RWPE2 (cell line): Measurements from ENCODE around the gene KLHL21.

Experiments used
- ATAC-seq: fragments of 200-7000 bp; cut with Tn5 transposase; 3 replicates; pipeline ENCODE4 v1.9.1; 2021; ENCODE audit warnings: low read depth
- DNase-seq: peaks from one replicate; pipeline ENCODE4 v3.0.0-alpha.2; 2020; ENCODE audit warnings: low spot score
- H3K27ac ChIP-seq: fragments of 450-650 bp; 2 replicates; pipeline ENCODE4 v1.5.1; 2017; ENCODE audit warnings: mild to moderate bottlenecking; ENCODE audit not compliant: poor library complexity, severe bottlenecking
- H3K27me3 ChIP-seq: fragments of 250-450 bp; sonication (Bioruptor Pico); 2 replicates; pipeline ENCODE4 v1.5.1; 2021; ENCODE audit warnings: mild to moderate bottlenecking, moderate library complexity; ENCODE audit not compliant: insufficient read depth, poor library complexity, severe bottlenecking
- H3K36me3 ChIP-seq: fragments of 250-450 bp; sonication (Bioruptor Pico); 2 replicates; pipeline ENCODE4 v1.5.1; 2020; ENCODE audit warnings: low read depth, mild to moderate bottlenecking, moderate library complexity
- H3K4me1 ChIP-seq: fragments of 250-450 bp; sonication (Bioruptor Pico); 2 replicates; pipeline ENCODE4 v1.5.1; 2021; ENCODE audit warnings: mild to moderate bottlenecking, moderate library complexity; ENCODE audit not compliant: insufficient read depth, poor library complexity, severe bottlenecking
- H3K4me3 ChIP-seq: fragments of 250-450 bp; sonication (Bioruptor Pico); 2 replicates; pipeline ENCODE4 v1.5.1; 2021; ENCODE audit warnings: mild to moderate bottlenecking, moderate library complexity; ENCODE audit not compliant: severe bottlenecking
- H3K9me3 ChIP-seq: fragments of 250-450 bp; sonication (Bioruptor Pico); 2 replicates; pipeline ENCODE4 v1.5.1; 2021; ENCODE audit warnings: mild to moderate bottlenecking, moderate library complexity; ENCODE audit not compliant: severe bottlenecking
- CTCF ChIP-seq: fragments of 450-650 bp; IDR thresholded peaks from one replicate; pipeline ENCODE4 v1.5.1; 2017; ENCODE audit warnings: mild to moderate bottlenecking, moderate library complexity; ENCODE audit not compliant: poor library complexity, severe bottlenecking

Gene KLHL21

DNA sequence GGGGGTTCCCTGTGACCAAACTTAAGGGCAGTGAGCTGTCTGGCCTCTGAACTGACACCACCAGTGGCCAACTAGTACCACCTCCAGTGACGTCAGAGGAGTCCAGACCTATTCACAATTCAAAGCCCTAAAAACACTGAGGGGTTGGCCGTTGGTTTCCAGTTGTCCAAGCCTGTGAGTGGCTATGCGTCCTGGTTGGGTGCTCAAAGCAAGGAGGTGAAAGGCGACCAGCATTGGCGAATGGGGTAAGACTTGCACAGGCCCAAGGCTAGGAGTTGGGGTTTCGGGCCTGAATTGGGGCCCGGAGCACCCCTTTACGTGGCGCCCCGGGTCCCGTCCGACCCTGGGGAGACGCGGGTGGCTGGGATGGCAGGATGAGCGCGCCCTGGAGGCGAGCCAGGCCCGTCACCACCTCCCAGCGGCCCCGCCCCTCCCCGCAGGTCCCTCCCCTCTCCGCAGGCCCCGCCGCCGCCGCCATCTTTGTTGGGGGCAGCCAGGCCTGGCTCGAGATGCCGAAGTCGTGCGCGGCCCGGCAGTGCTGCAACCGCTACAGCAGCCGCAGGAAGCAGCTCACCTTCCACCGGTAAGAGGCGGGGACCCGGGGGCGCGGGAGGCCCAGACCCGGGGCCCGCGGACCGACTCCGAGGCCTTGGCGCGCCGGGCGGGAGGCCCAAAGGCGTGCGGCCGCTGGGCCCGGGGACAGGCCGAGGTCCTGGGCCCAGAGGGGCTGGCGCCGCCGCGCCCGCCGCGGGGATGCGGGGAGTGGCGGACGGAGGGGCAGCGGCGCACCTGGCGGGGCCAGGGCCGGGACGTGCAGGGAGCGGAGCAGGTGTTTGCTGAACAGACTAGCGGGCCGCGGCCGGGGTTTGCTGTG lies 22.3 kb upstream of the KLHL21 start, which contains the start of gene THAP3:
TSS of gene THAP3 (plus strand) at position 159 of the 874 bp plus-strand sequence. CDS start at position 510, 351 bp downstream.
- peaks cover 74% of the 10 kb centered on the region for H3K36me3 ChIP-seq
- H3K4me3 ChIP-seq = peak within 1 kb of the TSS; percentile 83
- peak within 1 kb of the TSS; percentile 52 for H3K27ac ChIP-seq
- DNase-seq (peak; percentile 89), ATAC-seq (peak; percentile 85)
- no peaks in the 10 kb centered on the region for H3K27me3 ChIP-seq
- TF ChIP-seq CTCF = peak; percentile 19
- H3K4me1 ChIP-seq = no peaks in the 10 kb centered on the region
- H3K9me3 ChIP-seq = no peaks in the 10 kb centered on the region

- H3K4me1 ChIP-seq = no peaks in the 10 kb centered on the region
- peaks cover 67% of the 10 kb centered on the region for H3K36me3 ChIP-seq
- H3K4me3 ChIP-seq = no peak overlapping the region
- no peak overlapping the region for H3K27ac ChIP-seq
- H3K9me3 ChIP-seq = no peaks in the 10 kb centered on the region
- no peak for TF ChIP-seq CTCF
- H3K27me3 ChIP-seq = no peaks in the 10 kb centered on the region
- no peak for DNase-seq
- ATAC-seq = no peak
Measured at GRCh38 chr1:6623269-6623965, 20.7 kb upstream of the KLHL21 start.

- no peaks in the 10 kb centered on the region for H3K9me3 ChIP-seq
- peaks cover 59% of the 10 kb centered on the region for H3K36me3 ChIP-seq
- DNase-seq = no peak
- no peak overlapping the region for H3K27ac ChIP-seq
- no peak overlapping the region for H3K4me3 ChIP-seq
- no peak for TF ChIP-seq CTCF
- no peaks in the 10 kb centered on the region for H3K4me1 ChIP-seq
- no peak for ATAC-seq
- H3K27me3 ChIP-seq = no peaks in the 10 kb centered on the region
Measured at GRCh38 chr1:6622396-6623152, 19.9 kb upstream of the KLHL21 start.

GRCh38 chr1:6621429-6622391 lies 19.0 kb upstream of the KLHL21 start:
- H3K27me3 ChIP-seq = no peaks in the 10 kb centered on the region
- no peaks in the 10 kb centered on the region for H3K9me3 ChIP-seq
- no peak for TF ChIP-seq CTCF
- DNase-seq (no peak), ATAC-seq (no peak)
- H3K4me1 ChIP-seq = no peaks in the 10 kb centered on the region
- peaks cover 59% of the 10 kb centered on the region for H3K36me3 ChIP-seq
- no peak overlapping the region for H3K27ac ChIP-seq
- no peak overlapping the region for H3K4me3 ChIP-seq
